ENCODE results near the gene CD44. TPM values are rescaled to one million over a fixed set of nuclear protein-coding genes. Genes with fewer than 3 reads are reported as not detected.

CD44 gene
- polyA plus RNA-seq, 1 experiment, result 1,200 TPM

DNA sequence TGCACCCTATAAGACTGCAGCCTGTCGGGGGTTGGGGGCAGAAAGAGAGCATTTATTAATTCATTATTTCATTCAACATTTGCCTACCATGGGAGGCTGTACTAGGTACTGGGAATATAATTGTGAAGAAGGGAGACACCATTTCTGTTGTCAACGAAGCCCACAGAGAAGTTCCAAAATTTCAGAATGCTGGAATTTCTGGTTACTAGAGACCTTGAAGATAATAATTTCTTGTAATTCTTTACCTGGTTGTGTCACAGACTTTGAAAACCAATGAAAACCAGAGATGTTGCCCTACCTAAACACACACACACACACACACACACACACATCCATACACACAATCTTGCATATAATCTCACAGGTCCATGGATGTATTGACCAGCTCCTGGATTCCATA, 30.1 kb downstream of the CD44 start:
- TF ChIP-seq, protein P1, sequence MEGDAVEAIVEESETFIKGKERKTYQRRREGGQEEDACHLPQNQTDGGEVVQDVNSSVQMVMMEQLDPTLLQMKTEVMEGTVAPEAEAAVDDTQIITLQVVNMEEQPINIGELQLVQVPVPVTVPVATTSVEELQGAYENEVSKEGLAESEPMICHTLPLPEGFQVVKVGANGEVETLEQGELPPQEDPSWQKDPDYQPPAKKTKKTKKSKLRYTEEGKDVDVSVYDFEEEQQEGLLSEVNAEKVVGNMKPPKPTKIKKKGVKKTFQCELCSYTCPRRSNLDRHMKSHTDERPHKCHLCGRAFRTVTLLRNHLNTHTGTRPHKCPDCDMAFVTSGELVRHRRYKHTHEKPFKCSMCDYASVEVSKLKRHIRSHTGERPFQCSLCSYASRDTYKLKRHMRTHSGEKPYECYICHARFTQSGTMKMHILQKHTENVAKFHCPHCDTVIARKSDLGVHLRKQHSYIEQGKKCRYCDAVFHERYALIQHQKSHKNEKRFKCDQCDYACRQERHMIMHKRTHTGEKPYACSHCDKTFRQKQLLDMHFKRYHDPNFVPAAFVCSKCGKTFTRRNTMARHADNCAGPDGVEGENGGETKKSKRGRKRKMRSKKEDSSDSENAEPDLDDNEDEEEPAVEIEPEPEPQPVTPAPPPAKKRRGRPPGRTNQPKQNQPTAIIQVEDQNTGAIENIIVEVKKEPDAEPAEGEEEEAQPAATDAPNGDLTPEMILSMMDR (IDR thresholded peaks at IDR 0.05; ENCODE audit: insufficient read depth, low read depth, low read length), result no peak
- Histone ChIP-seq H3K4me3 (ENCODE audit: low read depth, low read length) (no peak overlapping the region), H3K36me3 (ENCODE audit: control insufficient read depth, insufficient read depth, low read length) (no peaks in the 10 kb centered on the region; the same call in 1 of the 2 replicates), H3K27me3 (ENCODE audit: control insufficient read depth, insufficient read depth, low read length) (no peaks in the 10 kb centered on the region)
- POLR2A ChIA-PET, result no interaction called here
- CTCF ChIA-PET, result interaction anchor here (2.5 kb wide), 1 partner anchor 29 kb away, joined by 8 read pairs; no protein-coding TSS in a partner anchor
- DNase-seq (ENCODE audit: low read depth), result no peak

DNA sequence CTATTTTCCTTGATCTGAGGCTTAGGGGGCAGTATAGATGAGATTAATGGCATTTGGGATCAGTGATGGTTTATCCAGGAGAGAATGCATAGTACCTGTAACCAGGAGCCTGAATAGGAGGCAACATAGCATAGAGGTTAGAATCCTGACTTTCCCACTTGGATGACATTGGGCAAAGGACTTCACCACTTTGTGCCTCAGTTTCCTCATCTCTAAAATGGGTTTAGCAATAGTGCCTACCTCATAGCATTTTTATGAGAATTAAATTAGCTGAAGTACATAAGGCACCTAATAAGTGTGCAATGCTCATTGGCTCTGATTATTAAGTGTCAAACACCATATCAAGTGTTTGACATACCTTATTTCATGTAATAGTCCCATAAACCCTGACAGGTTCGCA, 30.8 kb downstream of the CD44 start:
- Histone ChIP-seq H3K36me3 (ENCODE audit: control insufficient read depth, insufficient read depth, low read length) (no peaks in the 10 kb centered on the region; the same call in 1 of the 2 replicates), H3K4me3 (ENCODE audit: low read depth, low read length) (no peak overlapping the region), H3K27me3 (ENCODE audit: control insufficient read depth, insufficient read depth, low read length) (no peaks in the 10 kb centered on the region)
- DNase-seq (ENCODE audit: low read depth), result no peak
- TF ChIP-seq, protein P1 (IDR thresholded peaks at IDR 0.05; ENCODE audit: insufficient read depth, low read depth, low read length), result no peak
- CTCF ChIA-PET, result interaction anchor here (0.9 to 1.2 kb wide), 2 partner anchors 21 to 253 kb away, joined by 3 read pairs; partner anchors contain the start of gene PDHX
- POLR2A ChIA-PET, result no interaction called here

DNA sequence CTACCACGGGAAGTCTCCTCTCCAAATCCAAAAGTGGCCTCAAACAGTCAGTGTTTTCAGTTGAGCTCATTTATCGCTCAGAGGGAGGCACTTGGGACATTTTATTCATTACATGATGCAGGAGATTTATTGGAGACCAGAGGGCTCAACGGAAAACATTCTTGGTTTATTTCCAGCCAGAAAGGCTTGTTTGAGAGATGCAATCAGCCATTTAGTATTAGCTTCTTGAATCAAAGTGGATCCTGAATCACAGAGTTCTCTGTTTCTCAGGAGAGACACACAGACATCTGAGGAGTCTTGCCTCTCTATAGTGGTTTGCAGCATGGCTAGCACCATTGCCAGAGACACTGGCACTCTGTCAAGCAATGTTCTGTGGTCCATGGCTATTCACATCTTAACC, 31.5 kb downstream of the CD44 start:
- Histone ChIP-seq H3K36me3 (ENCODE audit: control insufficient read depth, insufficient read depth, low read length) (no peaks in the 10 kb centered on the region; the same call in 1 of the 2 replicates), H3K27me3 (ENCODE audit: control insufficient read depth, insufficient read depth, low read length) (no peaks in the 10 kb centered on the region), H3K4me3 (ENCODE audit: low read depth, low read length) (no peak overlapping the region)
- TF ChIP-seq, protein P1 (IDR thresholded peaks at IDR 0.05; ENCODE audit: insufficient read depth, low read depth, low read length), result no peak
- POLR2A ChIA-PET, result no interaction called here
- no peak for DNase-seq (ENCODE audit: low read depth)
- CTCF ChIA-PET, result interaction anchor here (0.6 to 1.2 kb wide), 2 partner anchors 88 to 253 kb away, joined by 3 read pairs; partner anchors contain the start of gene PDHX

DNA sequence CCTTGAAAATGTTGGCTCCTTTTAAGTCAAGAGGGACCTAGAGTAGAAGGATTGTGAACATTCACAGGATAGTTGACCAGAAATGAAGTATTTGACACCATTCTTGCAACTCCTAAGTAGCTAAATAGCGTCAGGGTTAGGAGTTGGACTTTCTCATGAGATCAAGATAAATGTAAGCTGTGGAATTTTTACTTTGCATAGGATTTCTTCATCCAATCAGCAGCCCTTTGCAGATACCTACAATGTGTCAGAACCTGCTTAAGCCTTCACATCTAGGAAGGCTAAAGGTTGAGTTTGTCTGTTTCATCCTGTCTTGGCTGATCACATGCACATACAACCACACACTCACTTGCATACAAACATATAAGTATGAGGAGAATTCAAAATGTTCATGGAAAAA, 32.3 kb downstream of the CD44 start:
- DNase-seq (ENCODE audit: low read depth), result no peak
- ChIA-PET POLR2A (no interaction called here), CTCF (no interaction called here)
- Histone ChIP-seq H3K36me3 (ENCODE audit: control insufficient read depth, insufficient read depth, low read length) (no peaks in the 10 kb centered on the region; the same call in 1 of the 2 replicates), H3K4me3 (ENCODE audit: low read depth, low read length) (no peak overlapping the region), H3K27me3 (ENCODE audit: control insufficient read depth, insufficient read depth, low read length) (no peaks in the 10 kb centered on the region)
- TF ChIP-seq, protein P1 (IDR thresholded peaks at IDR 0.05; ENCODE audit: insufficient read depth, low read depth, low read length), result no peak

DNA sequence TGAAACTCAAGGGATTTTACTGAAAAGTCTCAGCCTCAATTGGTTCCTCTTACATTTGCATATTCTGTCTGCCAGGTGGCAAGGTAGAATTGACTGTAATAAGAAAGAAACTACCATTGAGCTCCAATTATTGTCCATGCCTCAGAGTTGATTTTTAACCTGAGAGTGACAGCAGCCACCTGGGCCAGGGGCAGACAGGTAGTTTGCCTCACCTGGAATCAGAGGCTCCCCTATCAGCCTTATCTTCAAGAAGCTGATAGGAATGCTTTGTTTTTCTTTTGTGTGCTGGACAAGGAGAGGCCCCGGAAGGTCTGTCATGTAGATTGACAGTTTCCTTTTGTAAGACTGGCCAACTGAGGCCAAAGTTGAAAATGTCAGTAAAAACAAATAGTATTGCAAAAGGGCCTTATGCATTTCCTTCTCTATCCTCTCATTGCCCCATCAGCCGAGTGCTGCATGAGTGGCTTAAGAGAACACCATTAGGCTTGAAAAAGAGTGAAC, 34.1 kb downstream of the CD44 start:
- Histone ChIP-seq H3K4me3 (ENCODE audit: low read depth, low read length) (no peak overlapping the region), H3K27me3 (ENCODE audit: control insufficient read depth, insufficient read depth, low read length) (no peaks in the 10 kb centered on the region), H3K36me3 (ENCODE audit: control insufficient read depth, insufficient read depth, low read length) (peaks cover 11% of the 10 kb centered on the region)
- no peak for DNase-seq (ENCODE audit: low read depth)
- CTCF ChIA-PET, result interaction anchor here (0.6 to 0.8 kb wide), 2 partner anchors 219 to 248 kb away, joined by 3 read pairs; no protein-coding TSS in a partner anchor
- TF ChIP-seq, protein P1 (IDR thresholded peaks at IDR 0.05; ENCODE audit: insufficient read depth, low read depth, low read length), result no peak
- POLR2A ChIA-PET, result no interaction called here
